Coronary artery (tissue), 2 donors: ENCODE measurements around the gene TGFBI.

Source experiments
- DNase-seq: peaks from one replicate; pipeline ENCODE4 v3.0.0-alpha.2; 2017; ENCODE audit warnings: low spot score
- H3K27ac ChIP-seq, 2 donors: fragments of 200-600 bp; sonication (generic); one replicate each; pipeline ENCODE4 v1.5.1; 2016 to 2019
- H3K4me3 ChIP-seq: fragments of 200-600 bp; sonication (generic); 2 replicates; pipeline ENCODE4 v1.5.1; 2016; ENCODE audit warnings: mild to moderate bottlenecking, moderate library complexity
- CTCF ChIP-seq: fragments of 200-600 bp; sonication (generic); IDR thresholded peaks from one replicate; pipeline ENCODE4 v1.5.1; 2019; ENCODE audit warnings: antibody characterized with exemption

TGFBI gene

GRCh38 chr5:136000147-136000546 is 28.6 kb upstream of the TGFBI start:
- Histone ChIP-seq H3K27ac (no peak overlapping the region), H3K4me3 (no peak overlapping the region)
- DNase-seq, result no peak
- TF ChIP-seq CTCF, result no peak

GRCh38 chr5:136000932-136001331 is 27.9 kb upstream of the TGFBI start:
- TF ChIP-seq CTCF, result no peak
- peak overlapping the region in 1 of 2 donors; percentile 30 for H3K27ac ChIP-seq
- no peak for DNase-seq
- no peak overlapping the region for H3K4me3 ChIP-seq

- Histone ChIP-seq H3K4me3 (no peak overlapping the region), H3K27ac (peak overlapping the region in 1 of 2 donors; percentile 30)
- no peak for DNase-seq
- TF ChIP-seq CTCF, result no peak
Measured at GRCh38 chr5:136001466-136001981, 27.3 kb upstream of the TGFBI start.

- no peak overlapping the region for H3K4me3 ChIP-seq
- no peak overlapping the region for H3K27ac ChIP-seq
- no peak for TF ChIP-seq CTCF
- DNase-seq, result no peak
Measured at GRCh38 chr5:136004436-136004835, 24.4 kb upstream of the TGFBI start.

- Histone ChIP-seq H3K4me3 (no peak overlapping the region), H3K27ac (no peak overlapping the region)
- TF ChIP-seq CTCF, result no peak
- no peak for DNase-seq
Measured at GRCh38 chr5:136005476-136005875, 23.3 kb upstream of the TGFBI start.

GRCh38 chr5:136006164-136006563 is 22.6 kb upstream of the TGFBI start:
- Histone ChIP-seq H3K4me3 (no peak overlapping the region), H3K27ac (peak overlapping the region in 1 of 2 donors; percentile 61)
- DNase-seq, result no peak
- TF ChIP-seq CTCF, result no peak

GRCh38 chr5:136006761-136007251 is 22.0 kb upstream of the TGFBI start:
- Histone ChIP-seq H3K27ac (no peak overlapping the region), H3K4me3 (no peak overlapping the region)
- TF ChIP-seq CTCF, result no peak
- DNase-seq, result no peak
